Esophagus squamous epithelium (tissue), 4 donors: ENCODE results near the gene RALY.

Experiments
- CTCF ChIP-seq, 6 experiments: fragments of 450-650 bp in 4 of 6; fragments of 200-600 bp in 2 of 6; sonication (generic) in 2 of 6; IDR thresholded peaks; one replicate each; pipeline ENCODE4 v1.5.1; 2016 to 2019; ENCODE audit warnings: antibody characterized with exemption in 6 of 6, mild to moderate bottlenecking in 4 of 6, moderate library complexity in 4 of 6
- POLR2A ChIP-seq, 4 donors: fragments of 450-650 bp; IDR thresholded peaks; one replicate each; pipeline ENCODE4 v1.6.1; 2017; ENCODE audit warnings: antibody characterized with exemption in 4 of 4, mild to moderate bottlenecking in 4 of 4, moderate library complexity in 3 of 4

DNA sequence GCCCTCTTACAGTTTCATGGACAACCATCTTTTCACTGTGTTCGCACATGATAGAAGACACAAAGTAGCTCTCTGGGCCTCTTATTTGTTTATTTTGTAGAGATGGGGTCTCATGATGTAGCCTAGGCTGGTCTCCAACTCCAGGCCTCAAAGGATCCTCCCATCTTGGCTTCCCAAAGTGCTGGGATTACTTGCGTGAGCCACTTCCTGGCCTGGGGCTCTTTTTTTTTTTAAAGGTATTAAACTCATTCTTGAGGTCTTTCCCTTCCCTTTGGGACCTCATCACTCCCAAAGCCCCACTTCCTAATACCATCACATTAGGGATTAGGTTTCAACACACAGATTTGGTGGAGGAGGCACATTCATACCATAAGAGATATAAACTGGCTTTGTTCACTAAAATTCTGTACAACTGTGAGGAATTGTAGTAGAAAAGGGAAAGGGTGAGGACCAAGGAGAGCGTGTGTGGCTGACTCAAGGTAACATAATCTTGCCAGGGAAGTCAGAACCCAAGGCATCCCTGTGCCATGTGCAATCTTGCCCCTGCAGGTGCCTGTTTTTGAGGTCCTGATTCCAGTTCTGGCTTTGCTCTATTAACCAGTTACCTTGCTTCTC, 72.9 kb downstream of the RALY start:
- TF ChIP-seq POLR2A (IDR thresholded peaks at IDR 0.05): no peak
- TF ChIP-seq CTCF (IDR thresholded peaks at IDR 0.05): no peak
